PC-3 (cell line): Measurements from ENCODE around the gene NPPB.

ENCODE experiments used
- EZH2 ChIP-seq: fragments of 300-600 bp; sonication (generic); IDR thresholded peaks from one replicate; pipeline ENCODE4 v1.6.1; 2017; ENCODE audit warnings: antibody characterized with exemption, mild to moderate bottlenecking, low read length; ENCODE audit not compliant: unreplicated experiment
- EZH2phosphoT487 ChIP-seq: fragments of 300-600 bp; sonication (generic); IDR thresholded peaks from 2 replicates; pipeline ENCODE4 v1.6.1; 2018; ENCODE audit warnings: mild to moderate bottlenecking, antibody characterized with exemption, low read length, borderline replicate concordance
- TF ChIP-seq, protein P1 (sequence below): fragments of 300-600 bp; sonication (generic); conservative IDR thresholded peaks from 2 replicates; pipeline ENCODE4 v1.5.1; 2017; ENCODE audit warnings: antibody characterized with exemption, low read depth, mild to moderate bottlenecking, low read length

DNA sequence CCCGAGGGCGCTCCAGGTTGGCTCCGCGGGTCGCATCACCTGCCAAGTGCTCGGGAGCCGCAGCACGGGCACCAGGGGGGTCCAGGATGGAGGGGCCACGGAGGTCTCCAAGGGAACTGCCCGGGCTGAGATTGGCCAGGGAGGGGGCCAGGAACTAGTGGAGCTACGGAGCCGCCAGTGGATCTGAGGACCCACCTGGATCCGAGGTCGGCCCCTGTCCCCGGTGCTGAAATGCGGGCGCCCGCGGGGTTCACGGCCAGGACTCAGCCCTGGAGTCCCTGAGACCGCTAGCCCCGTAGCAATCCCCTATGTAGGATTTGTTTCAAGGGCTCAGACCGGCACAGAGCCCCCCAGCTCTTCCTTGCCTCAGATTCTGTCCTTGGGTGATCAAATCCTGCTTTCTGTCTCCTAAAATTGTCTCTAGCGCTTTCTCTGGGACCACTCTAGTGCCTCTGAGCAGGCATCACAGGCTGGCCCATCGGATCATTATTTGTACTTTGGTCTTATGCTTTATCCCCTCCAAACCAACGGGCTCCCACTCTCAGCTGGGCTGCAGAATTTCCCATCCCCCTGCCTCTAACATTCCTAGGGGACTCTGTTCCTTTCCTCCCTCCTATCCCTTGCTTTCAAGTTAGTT lies 40.2 kb upstream of the NPPB start:
- TF ChIP-seq, protein P1, sequence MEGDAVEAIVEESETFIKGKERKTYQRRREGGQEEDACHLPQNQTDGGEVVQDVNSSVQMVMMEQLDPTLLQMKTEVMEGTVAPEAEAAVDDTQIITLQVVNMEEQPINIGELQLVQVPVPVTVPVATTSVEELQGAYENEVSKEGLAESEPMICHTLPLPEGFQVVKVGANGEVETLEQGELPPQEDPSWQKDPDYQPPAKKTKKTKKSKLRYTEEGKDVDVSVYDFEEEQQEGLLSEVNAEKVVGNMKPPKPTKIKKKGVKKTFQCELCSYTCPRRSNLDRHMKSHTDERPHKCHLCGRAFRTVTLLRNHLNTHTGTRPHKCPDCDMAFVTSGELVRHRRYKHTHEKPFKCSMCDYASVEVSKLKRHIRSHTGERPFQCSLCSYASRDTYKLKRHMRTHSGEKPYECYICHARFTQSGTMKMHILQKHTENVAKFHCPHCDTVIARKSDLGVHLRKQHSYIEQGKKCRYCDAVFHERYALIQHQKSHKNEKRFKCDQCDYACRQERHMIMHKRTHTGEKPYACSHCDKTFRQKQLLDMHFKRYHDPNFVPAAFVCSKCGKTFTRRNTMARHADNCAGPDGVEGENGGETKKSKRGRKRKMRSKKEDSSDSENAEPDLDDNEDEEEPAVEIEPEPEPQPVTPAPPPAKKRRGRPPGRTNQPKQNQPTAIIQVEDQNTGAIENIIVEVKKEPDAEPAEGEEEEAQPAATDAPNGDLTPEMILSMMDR = no peak
- TF ChIP-seq EZH2phosphoT487 = no peak
- no peak for TF ChIP-seq EZH2
